Body of pancreas (tissue), 4 donors: ENCODE results near the gene RIMBP2. TPM values are rescaled to one million over a fixed set of nuclear protein-coding genes. Genes with fewer than 3 reads are reported as not detected.

Source experiments
- ATAC-seq: fragments of 150-250 bp; one replicate; pipeline ENCODE4 v1.9.1; 2016
- DNase-seq, 4 donors: peaks; one replicate each; pipeline ENCODE4 v3.0.0-alpha.2; 2019
- H3K27ac ChIP-seq, 4 donors: fragments of 200-600 bp; sonication (generic); 1 replicate in 3 of 4; 2 replicates in 1 of 4; pipeline versions ENCODE4 v1.5.1 to v1.6.1; 2016 to 2019; ENCODE audit warnings: mild to moderate bottlenecking in 1 of 4, mixed read lengths in 1 of 4, moderate library complexity in 1 of 4
- H3K27me3 ChIP-seq, 2 donors: fragments of 200-600 bp; sonication (generic); one replicate each; pipeline ENCODE4 v1.6.0; 2016; ENCODE audit warnings: mild to moderate bottlenecking in 1 of 2
- H3K36me3 ChIP-seq, 2 donors: fragments of 200-600 bp; sonication (generic); replicated peaks in 1 of 2; 2 replicates each; pipeline ENCODE4 v1.5.1; 2016; ENCODE audit warnings: low read depth in 2 of 2; ENCODE audit not compliant: insufficient read depth in 1 of 2
- H3K4me1 ChIP-seq: fragments of 200-600 bp; sonication (generic); one replicate; pipeline ENCODE4 v1.6.0; 2016
- H3K4me3 ChIP-seq, 2 donors: fragments of 200-600 bp; sonication (generic); 1 replicate in 1 of 2; 2 replicates in 1 of 2; pipeline ENCODE4 v1.5.1; 2016 to 2019
- H3K9me3 ChIP-seq, 3 donors: fragments of 200-600 bp; sonication (generic); 1 replicate in 2 of 3; 2 replicates in 1 of 3; pipeline ENCODE4 v1.5.1; 2016
- POLR2A ChIP-seq, 3 donors: fragments of 450-650 bp; IDR thresholded peaks; one replicate each; pipeline ENCODE4 v1.6.1; 2016; ENCODE audit warnings: antibody characterized with exemption in 3 of 3, mild to moderate bottlenecking in 2 of 3
- WGBS, 2 donors: methylation state at CpG; one replicate each; pipeline ENCODE4 v1.1.5; 2017; 5-methylcytosine and 5-hydroxymethylcytosine counted together
- intact Hi-C: fragments of 100-400 bp; cut with DNase I; formaldehyde crosslinking; loops from one replicate; pipeline ENCODE4 v1.15.1; 2023
- total RNA-seq, 2 donors: library from RNA; depleted of rRNA; stranded (reverse); fragments of >200 nt; gene quantifications; one replicate each; pipeline ENCODE4 v1.1.0, GENCODE V29; 2016
- TF ChIP-seq, protein P1 (sequence below), 7 experiments: fragments of 450-650 bp in 4 of 7; fragments of 200-600 bp in 3 of 7; sonication (generic) in 3 of 7; IDR thresholded peaks; one replicate each; pipeline ENCODE4 v1.5.1; 2016 to 2019; ENCODE audit warnings: antibody characterized with exemption in 7 of 7

Gene RIMBP2
- total RNA-seq, 2 donors from 2014 or later, result 7.3 to 27.4 TPM

DNA sequence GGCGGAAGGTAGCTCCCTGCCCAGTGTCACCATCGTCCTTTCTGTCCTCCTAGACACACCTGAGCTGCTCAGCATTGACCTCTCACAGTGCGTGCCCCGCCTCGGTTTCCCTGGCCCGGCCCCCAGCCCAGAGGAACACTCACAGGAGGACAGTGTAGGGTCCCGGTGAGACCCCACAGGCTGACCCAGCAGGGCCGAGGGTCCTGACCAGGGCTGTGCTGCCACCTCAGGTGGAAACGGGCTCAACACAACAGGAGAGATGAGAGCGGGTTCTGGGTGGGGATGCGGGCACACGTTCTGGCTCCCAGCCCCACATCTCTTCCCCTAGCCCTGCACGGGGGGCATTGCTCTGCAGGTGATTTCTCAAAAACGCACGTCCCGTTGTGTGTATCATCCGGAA lies 280.3 kb downstream of the RIMBP2 start:
- WGBS, 2 donors, result 76 to 80% methylated on average over 13 to 16 of the region's 17 CpGs
- DNase-seq, result no peak

DNA sequence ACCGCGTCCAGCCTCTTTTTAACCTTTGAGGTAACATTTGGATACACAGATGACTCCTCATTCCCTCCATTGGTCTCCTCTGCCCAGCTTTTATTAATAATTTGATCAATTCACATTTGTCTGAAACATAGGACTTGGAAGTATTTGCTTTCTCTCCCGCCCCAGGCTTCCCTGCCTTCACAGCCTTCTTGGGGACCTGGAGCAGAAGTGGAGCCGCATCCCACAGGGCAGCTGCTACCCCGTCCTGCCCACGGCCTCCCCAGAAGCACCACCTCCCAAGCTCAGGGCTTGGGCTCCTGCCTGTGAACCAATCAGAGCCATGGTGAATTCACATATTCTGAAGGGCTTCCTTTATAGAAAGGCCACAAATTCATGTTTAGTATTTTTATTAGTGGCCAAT lies 280.8 kb downstream of the RIMBP2 start:
- DNase-seq, result no peak
- no peaks in the 10 kb centered on the region for H3K27me3 ChIP-seq
- 72 to 85% methylated on average over 6 of the region's 6 CpGs for WGBS, 2 donors
- H3K4me3 ChIP-seq, result no peak overlapping the region
- ATAC-seq, result no peak
- intact Hi-C loops, result no loop called here
- H3K27ac ChIP-seq, result no peak overlapping the region
- H3K36me3 ChIP-seq, result no peaks in the 10 kb centered on the region
- TF ChIP-seq, protein P1, sequence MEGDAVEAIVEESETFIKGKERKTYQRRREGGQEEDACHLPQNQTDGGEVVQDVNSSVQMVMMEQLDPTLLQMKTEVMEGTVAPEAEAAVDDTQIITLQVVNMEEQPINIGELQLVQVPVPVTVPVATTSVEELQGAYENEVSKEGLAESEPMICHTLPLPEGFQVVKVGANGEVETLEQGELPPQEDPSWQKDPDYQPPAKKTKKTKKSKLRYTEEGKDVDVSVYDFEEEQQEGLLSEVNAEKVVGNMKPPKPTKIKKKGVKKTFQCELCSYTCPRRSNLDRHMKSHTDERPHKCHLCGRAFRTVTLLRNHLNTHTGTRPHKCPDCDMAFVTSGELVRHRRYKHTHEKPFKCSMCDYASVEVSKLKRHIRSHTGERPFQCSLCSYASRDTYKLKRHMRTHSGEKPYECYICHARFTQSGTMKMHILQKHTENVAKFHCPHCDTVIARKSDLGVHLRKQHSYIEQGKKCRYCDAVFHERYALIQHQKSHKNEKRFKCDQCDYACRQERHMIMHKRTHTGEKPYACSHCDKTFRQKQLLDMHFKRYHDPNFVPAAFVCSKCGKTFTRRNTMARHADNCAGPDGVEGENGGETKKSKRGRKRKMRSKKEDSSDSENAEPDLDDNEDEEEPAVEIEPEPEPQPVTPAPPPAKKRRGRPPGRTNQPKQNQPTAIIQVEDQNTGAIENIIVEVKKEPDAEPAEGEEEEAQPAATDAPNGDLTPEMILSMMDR (IDR thresholded peaks at IDR 0.05), result no peak
- TF ChIP-seq POLR2A (IDR thresholded peaks at IDR 0.05), result no peak
- no peaks in the 10 kb centered on the region for H3K4me1 ChIP-seq
- no peaks in the 10 kb centered on the region for H3K9me3 ChIP-seq

More for the DNA sequence above, 280.3 kb downstream of the RIMBP2 start:
- H3K27me3 ChIP-seq, result no peaks in the 10 kb centered on the region
- ATAC-seq, result no peak
- intact Hi-C loops, result no loop called here
- no peak overlapping the region for H3K4me3 ChIP-seq
- no peaks in the 10 kb centered on the region for H3K9me3 ChIP-seq
- no peaks in the 10 kb centered on the region for H3K4me1 ChIP-seq
- H3K27ac ChIP-seq, result no peak overlapping the region
- TF ChIP-seq POLR2A (IDR thresholded peaks at IDR 0.05), result no peak
- TF ChIP-seq, protein P1 (IDR thresholded peaks at IDR 0.05), result no peak
- no peaks in the 10 kb centered on the region for H3K36me3 ChIP-seq

DNA sequence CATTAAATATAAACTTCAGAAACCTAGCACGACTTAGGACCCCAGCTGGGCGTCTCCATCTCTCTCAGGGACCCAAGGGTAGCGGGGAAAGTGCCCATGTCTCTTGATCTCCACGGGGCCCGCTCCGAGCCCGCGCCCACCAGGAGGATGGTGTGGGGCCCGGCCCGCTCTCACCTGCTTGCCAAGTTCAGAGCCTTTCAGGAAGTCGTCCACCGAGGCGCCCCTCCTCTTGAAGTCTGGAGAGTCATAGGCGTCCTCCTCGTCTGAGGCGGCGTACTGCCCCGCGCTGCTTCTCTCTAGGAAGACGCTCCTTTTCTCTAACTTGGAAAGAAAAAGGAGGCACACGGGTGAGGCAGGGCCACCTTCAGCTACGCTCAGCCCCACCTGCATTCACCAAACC lies 281.5 kb downstream of the RIMBP2 start:
- H3K27ac ChIP-seq, result no peak overlapping the region
- H3K4me1 ChIP-seq, result no peaks in the 10 kb centered on the region
- ATAC-seq, result no peak
- WGBS, 2 donors, result 86 to 87% methylated on average over 22 of the region's 22 CpGs
- no peaks in the 10 kb centered on the region for H3K9me3 ChIP-seq
- no peak overlapping the region for H3K4me3 ChIP-seq
- DNase-seq, result no peak
- no peaks in the 10 kb centered on the region for H3K27me3 ChIP-seq
- H3K36me3 ChIP-seq, result no peaks in the 10 kb centered on the region
- intact Hi-C loops, result no loop called here
- no peak for TF ChIP-seq POLR2A (IDR thresholded peaks at IDR 0.05)
- TF ChIP-seq, protein P1 (IDR thresholded peaks at IDR 0.05), result no peak

DNA sequence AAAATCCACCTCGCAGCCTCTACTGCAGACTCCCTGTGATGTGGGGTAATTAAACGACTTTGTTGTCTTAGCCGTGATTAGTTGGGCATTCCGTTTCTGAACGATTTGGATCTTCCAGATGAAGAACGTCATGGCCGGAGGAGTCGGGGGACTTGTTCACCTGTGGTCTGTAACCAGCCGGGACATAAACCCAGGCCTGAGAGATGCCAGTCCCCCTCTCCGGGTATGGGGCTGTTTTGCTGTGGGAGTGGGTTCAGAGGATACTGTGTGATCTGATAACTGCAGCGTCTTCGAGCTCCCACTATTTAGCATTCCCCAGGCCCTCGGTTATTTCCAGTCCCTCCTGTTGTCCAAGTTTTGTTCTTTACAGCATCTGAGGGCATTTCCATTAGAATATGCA lies 282.3 kb downstream of the RIMBP2 start:
- TF ChIP-seq POLR2A (IDR thresholded peaks at IDR 0.05), result no peak
- TF ChIP-seq, protein P1 (IDR thresholded peaks at IDR 0.05), result no peak
- no peaks in the 10 kb centered on the region for H3K9me3 ChIP-seq
- DNase-seq (peak in 1 of 4 donors; percentile 1), ATAC-seq (no peak)
- H3K4me1 ChIP-seq, result no peaks in the 10 kb centered on the region
- no peaks in the 10 kb centered on the region for H3K27me3 ChIP-seq
- H3K4me3 ChIP-seq, result no peak overlapping the region
- no peaks in the 10 kb centered on the region for H3K36me3 ChIP-seq
- H3K27ac ChIP-seq, result no peak overlapping the region
- intact Hi-C loops, result no loop called here
- WGBS, 2 donors, result 84 to 86% methylated on average over 13 of the region's 13 CpGs

DNA sequence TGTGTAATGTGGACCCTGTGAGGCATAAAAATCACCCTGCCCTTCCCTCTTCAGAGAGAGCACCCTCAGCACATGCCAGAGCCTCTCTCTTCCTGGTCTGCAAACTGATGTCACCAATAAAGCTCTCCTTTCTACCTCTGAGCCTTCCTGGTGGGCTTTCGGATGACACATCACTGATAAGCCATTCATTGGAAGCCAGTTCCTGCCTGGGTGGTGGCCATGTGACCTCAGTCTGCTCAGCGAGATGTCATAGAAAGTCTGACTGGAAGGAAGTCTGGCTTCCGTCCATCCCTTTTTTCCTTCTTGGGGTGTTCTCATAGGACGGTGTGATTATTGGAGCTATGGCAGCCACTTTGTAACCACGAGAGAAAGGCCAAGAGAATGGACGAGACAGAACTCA lies 282.7 kb downstream of the RIMBP2 start:
- no peak for TF ChIP-seq POLR2A (IDR thresholded peaks at IDR 0.05)
- TF ChIP-seq, protein P1 (IDR thresholded peaks at IDR 0.05), result no peak
- Histone ChIP-seq H3K9me3 (no peaks in the 10 kb centered on the region), H3K4me1 (no peaks in the 10 kb centered on the region), H3K36me3 (no peaks in the 10 kb centered on the region), H3K27me3 (no peaks in the 10 kb centered on the region), H3K27ac (no peak overlapping the region), H3K4me3 (no peak overlapping the region)
- 79 to 88% methylated on average over 6 of the region's 6 CpGs for WGBS, 2 donors
- ATAC-seq, result no peak
- intact Hi-C loops, result no loop called here
- DNase-seq, result peak in 1 of 4 donors; percentile 3
